Adrenal gland (tissue), 5 donors: ENCODE measurements around the gene PDE10A.

Source experiments
- POLR2A ChIP-seq, 2 donors: fragments of 450-650 bp; IDR thresholded peaks; one replicate each; pipeline ENCODE4 v1.6.1; 2017; ENCODE audit warnings: antibody characterized with exemption in 2 of 2, mild to moderate bottlenecking in 2 of 2, moderate library complexity in 1 of 2
- TF ChIP-seq, protein P1 (sequence below), 6 experiments: fragments of 450-650 bp in 4 of 6; fragments of 200-600 bp in 2 of 6; sonication (generic) in 1 of 6; IDR thresholded peaks; 1 replicate in 5 of 6; 2 replicates in 1 of 6; pipeline versions ENCODE4 v1.5.1 to v1.8.0; 2016 to 2021; ENCODE audit warnings: antibody characterized with exemption in 6 of 6, mild to moderate bottlenecking in 2 of 6, moderate library complexity in 1 of 6
- donor health status: DM: no; HTN: no; CAD: no.

DNA sequence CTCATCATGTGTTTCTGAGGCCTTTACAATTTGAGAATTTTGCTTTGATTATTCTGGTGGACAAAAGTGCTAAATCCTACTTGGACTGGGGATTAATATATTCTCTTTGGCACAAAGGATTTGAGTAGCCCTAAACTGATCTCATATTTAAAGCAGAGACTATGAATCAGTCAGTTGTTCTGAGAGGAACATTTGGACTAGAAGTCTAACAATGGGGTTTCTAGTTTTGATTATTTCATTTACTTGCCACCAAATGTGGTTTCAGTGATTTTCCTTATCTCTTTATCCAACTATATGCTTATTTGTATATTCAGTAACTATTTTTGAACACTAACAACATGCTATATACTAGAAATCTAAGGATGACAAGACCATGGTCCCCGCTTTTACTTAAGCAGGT, 81.4 kb downstream of the PDE10A start:
- TF ChIP-seq, protein P1, sequence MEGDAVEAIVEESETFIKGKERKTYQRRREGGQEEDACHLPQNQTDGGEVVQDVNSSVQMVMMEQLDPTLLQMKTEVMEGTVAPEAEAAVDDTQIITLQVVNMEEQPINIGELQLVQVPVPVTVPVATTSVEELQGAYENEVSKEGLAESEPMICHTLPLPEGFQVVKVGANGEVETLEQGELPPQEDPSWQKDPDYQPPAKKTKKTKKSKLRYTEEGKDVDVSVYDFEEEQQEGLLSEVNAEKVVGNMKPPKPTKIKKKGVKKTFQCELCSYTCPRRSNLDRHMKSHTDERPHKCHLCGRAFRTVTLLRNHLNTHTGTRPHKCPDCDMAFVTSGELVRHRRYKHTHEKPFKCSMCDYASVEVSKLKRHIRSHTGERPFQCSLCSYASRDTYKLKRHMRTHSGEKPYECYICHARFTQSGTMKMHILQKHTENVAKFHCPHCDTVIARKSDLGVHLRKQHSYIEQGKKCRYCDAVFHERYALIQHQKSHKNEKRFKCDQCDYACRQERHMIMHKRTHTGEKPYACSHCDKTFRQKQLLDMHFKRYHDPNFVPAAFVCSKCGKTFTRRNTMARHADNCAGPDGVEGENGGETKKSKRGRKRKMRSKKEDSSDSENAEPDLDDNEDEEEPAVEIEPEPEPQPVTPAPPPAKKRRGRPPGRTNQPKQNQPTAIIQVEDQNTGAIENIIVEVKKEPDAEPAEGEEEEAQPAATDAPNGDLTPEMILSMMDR (IDR thresholded peaks at IDR 0.05), result no peak
- TF ChIP-seq POLR2A (IDR thresholded peaks at IDR 0.05), result no peak
